ENCODE data around the gene GNS. TPM values are rescaled to one million over a fixed set of nuclear protein-coding genes. Genes with fewer than 3 reads are reported as not detected.
A peak's percentile ranks its signal among the peaks of the same experiment; 100 is the strongest.

Gene GNS
- total RNA-seq, 2 experiments from 2014 or later, result 21.2 to 23.1 TPM

DNA sequence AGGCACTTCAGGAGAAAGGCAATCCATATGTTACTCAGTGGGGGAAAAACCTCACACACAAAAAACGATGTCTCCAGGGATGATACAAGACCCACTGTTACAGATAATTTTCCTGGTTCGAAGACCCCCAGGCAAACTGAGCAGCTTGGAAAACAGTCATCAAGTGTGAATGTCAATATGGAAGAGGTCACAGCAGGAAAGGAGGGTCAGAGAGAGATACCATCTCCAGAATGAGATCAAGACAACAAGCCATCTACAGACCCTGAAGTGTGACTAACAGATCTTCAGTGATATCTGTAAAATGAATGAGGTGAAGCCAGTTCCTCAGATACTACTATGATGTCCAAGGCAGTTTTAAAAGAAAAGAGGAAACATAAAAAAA lies 28.6 kb downstream of the GNS start:
- intact Hi-C loops (cut with micrococcal nuclease), result no loop called here
- H3K4me1 Mint-ChIP-seq (ENCODE audit: low read depth), result peaks cover 17% of the 10 kb centered on the region
- no peaks in the 10 kb centered on the region for H3K9me3 Mint-ChIP-seq
- H3K27me3 Mint-ChIP-seq, result no peaks in the 10 kb centered on the region
- H3K4me3 Mint-ChIP-seq, result no peak overlapping the region
- ChIA-PET CTCF (interaction anchor here (0.6 to 1.3 kb wide), 2 partner anchors 14 to 77 kb away, joined by 3 to 4 read pairs; no protein-coding TSS in a partner anchor), POLR2A (interaction anchor here (1.0 kb wide), 1 partner anchor 112 kb away, joined by 3 read pairs; no protein-coding TSS in a partner anchor)
- peak overlapping the region; percentile 84 for H3K27ac Mint-ChIP-seq
- H3K36me3 Mint-ChIP-seq, result peaks cover 14% of the 10 kb centered on the region
- DNase-seq, result no peak

DNA sequence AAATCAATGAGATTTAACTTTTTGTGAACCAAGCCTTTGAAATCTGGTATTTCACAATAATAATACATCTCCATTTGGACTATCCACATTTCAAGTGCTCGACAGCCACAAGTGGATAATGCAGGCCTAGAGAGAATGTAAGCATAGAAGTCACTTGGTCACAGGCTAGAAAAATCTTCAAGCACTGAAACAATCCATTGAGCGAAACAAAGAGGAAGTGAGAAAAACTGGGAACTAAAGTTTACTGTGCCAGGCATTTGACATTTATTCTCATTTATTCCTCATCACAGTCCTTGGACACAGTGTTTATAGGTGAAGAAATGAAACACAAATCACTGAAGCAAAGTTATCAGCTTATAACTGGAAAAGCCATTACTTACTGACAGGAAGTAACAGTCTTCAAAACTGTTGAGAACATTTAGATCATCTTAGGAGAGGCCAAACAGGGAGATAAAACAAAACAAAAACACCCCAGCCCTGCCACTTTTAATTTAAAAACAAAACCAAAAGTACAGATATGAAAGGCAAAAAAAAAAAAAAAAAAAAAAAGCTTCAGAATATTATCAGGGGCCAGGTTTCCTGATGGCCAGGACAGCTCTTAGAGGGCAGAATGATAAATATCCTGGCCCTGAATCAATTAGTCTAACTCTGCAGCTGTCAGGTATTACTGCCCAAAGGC lies 29.2 kb downstream of the GNS start:
- Mint-ChIP-seq H3K4me1 (ENCODE audit: low read depth) (peaks cover 17% of the 10 kb centered on the region), H3K9me3 (no peaks in the 10 kb centered on the region), H3K27ac (peak overlapping the region; percentile 84), H3K27me3 (no peaks in the 10 kb centered on the region), H3K4me3 (no peak overlapping the region), H3K36me3 (peaks cover 13% of the 10 kb centered on the region)
- POLR2A ChIA-PET, result interaction anchor here (1.0 kb wide), 1 partner anchor 112 kb away, joined by 3 read pairs; no protein-coding TSS in a partner anchor
- DNase-seq, result no peak
- intact Hi-C loops (cut with micrococcal nuclease), result no loop called here
- CTCF ChIA-PET, result interaction anchor here (0.6 to 1.3 kb wide), 2 partner anchors 14 to 77 kb away, joined by 3 to 4 read pairs; no protein-coding TSS in a partner anchor

DNA sequence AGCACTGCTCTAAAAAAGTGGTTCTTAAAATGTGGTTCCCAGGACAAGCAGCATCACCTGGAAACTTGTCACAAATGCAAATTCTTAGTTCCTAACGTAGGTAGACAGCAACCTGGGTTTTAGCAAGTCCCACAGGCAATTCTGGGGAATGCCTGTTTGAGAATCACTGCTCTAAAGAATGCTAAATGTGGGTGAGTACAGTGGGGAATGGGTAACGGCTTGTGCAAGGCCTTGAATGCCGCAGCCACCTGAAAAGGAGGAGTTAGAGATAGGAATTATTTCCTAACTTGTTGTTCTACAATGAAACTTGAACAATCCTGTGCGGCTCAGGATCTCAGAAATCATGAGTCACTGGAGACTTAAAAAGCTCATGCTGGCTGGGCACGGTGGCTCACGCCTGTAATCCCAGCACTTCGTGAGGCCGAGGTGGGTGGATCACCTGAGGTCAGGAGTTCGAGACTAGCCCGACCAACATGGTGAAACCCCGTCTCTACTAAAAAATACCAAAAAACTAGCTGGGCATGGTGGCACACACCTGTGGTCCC lies 34.9 kb downstream of the GNS start:
- Mint-ChIP-seq H3K4me1 (ENCODE audit: low read depth) (peaks cover 5% of the 10 kb centered on the region), H3K36me3 (peaks cover 30% of the 10 kb centered on the region), H3K4me3 (no peak overlapping the region), H3K27me3 (no peaks in the 10 kb centered on the region), H3K27ac (no peak overlapping the region), H3K9me3 (no peaks in the 10 kb centered on the region)
- ChIA-PET CTCF (no interaction called here), POLR2A (no interaction called here)
- no peak for DNase-seq
- intact Hi-C loops (cut with micrococcal nuclease), result no loop called here

DNA sequence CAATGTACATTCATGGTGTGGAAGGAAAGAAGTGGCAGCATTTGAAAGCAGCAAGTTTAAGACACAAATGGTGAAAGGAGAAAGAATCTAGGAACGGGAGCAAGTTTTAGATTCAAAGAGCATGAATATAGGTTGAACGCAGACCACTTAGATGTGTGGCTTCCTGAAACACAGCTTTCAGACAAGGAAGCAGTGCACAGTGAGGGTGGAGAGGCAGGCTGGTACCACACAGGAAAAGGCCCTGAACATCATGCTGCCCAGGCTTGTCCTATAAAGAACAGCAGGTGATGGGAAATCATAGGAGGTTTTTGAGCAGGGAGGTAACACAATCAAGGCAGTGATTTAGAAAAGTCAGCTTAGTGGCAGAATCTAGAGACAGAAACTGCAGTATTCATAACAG lies 35.6 kb downstream of the GNS start:
- no peak overlapping the region for H3K4me3 Mint-ChIP-seq
- no peak overlapping the region for H3K27ac Mint-ChIP-seq
- no peaks in the 10 kb centered on the region for H3K27me3 Mint-ChIP-seq
- H3K36me3 Mint-ChIP-seq, result peaks cover 33% of the 10 kb centered on the region
- intact Hi-C loops (cut with micrococcal nuclease), result no loop called here
- CTCF ChIA-PET, result no interaction called here
- peaks cover 5% of the 10 kb centered on the region for H3K4me1 Mint-ChIP-seq (ENCODE audit: low read depth)
- POLR2A ChIA-PET, result no interaction called here
- DNase-seq, result no peak
- no peaks in the 10 kb centered on the region for H3K9me3 Mint-ChIP-seq

GRCh38 chr12:64722835-64723234 lies 36.4 kb downstream of the GNS start:
- no peak overlapping the region for H3K27ac Mint-ChIP-seq
- intact Hi-C loops (cut with micrococcal nuclease), result no loop called here
- ChIA-PET CTCF (no interaction called here), POLR2A (no interaction called here)
- no peaks in the 10 kb centered on the region for H3K27me3 Mint-ChIP-seq
- H3K36me3 Mint-ChIP-seq, result peaks cover 30% of the 10 kb centered on the region
- H3K4me1 Mint-ChIP-seq (ENCODE audit: low read depth), result peaks cover 5% of the 10 kb centered on the region
- no peaks in the 10 kb centered on the region for H3K9me3 Mint-ChIP-seq
- H3K4me3 Mint-ChIP-seq, result no peak overlapping the region
- DNase-seq, result no peak

GRCh38 chr12:64720884-64721283 lies 38.3 kb downstream of the GNS start:
- CTCF ChIA-PET, result interaction anchor here (1.0 kb wide), 1 partner anchor 171 kb away, joined by 3 read pairs; no protein-coding TSS in a partner anchor
- peaks cover 6% of the 10 kb centered on the region for H3K4me1 Mint-ChIP-seq (ENCODE audit: low read depth)
- DNase-seq, result no peak

DNA sequence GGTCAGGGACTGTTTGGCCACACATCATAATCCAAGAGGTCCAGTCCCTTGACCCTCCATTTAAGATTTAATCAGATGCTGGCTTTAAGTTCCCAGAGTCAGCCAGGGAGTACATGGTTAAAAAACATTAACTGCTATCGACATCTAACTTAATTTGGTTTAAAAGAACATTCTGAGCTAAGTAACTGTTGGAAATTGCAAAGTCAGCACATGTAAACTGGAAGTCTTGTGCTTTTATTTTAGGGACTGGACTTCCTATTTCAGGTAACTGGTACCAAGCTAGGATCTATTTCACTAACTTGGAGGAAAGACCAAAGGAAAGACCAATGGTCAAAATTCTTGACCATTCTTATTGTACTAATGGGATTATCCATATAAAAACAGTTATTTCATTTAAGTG lies 40.6 kb downstream of the GNS start:
- Mint-ChIP-seq H3K27me3 (no peaks in the 10 kb centered on the region), H3K4me1 (ENCODE audit: low read depth) (peaks cover 20% of the 10 kb centered on the region), H3K27ac (no peak overlapping the region), H3K36me3 (peaks cover 44% of the 10 kb centered on the region), H3K9me3 (no peaks in the 10 kb centered on the region), H3K4me3 (no peak overlapping the region)
- intact Hi-C loops (cut with micrococcal nuclease), result no loop called here
- POLR2A ChIA-PET, result no interaction called here
- CTCF ChIA-PET, result interaction anchor here (1.1 to 1.9 kb wide), 2 partner anchors 20 to 169 kb away, joined by 4 to 10 read pairs; no protein-coding TSS in a partner anchor
- DNase-seq, result no peak

More at GRCh38 chr12:64720884-64721283, 38.3 kb downstream of the GNS start:
- intact Hi-C loops (cut with micrococcal nuclease), result no loop called here
- POLR2A ChIA-PET, result no interaction called here
- Mint-ChIP-seq H3K27me3 (no peaks in the 10 kb centered on the region), H3K36me3 (peaks cover 32% of the 10 kb centered on the region), H3K4me3 (no peak overlapping the region), H3K9me3 (no peaks in the 10 kb centered on the region), H3K27ac (no peak overlapping the region)

- Mint-ChIP-seq H3K27ac (no peak overlapping the region), H3K27me3 (no peaks in the 10 kb centered on the region)
- CTCF ChIA-PET, result interaction anchor here (1.4 to 1.8 kb wide), 2 partner anchors 29 to 168 kb away, joined by 3 to 6 read pairs; no protein-coding TSS in a partner anchor
These were observed 42.3 kb downstream of the GNS start for GRCh38 chr12:64716839-64717455.

DNA sequence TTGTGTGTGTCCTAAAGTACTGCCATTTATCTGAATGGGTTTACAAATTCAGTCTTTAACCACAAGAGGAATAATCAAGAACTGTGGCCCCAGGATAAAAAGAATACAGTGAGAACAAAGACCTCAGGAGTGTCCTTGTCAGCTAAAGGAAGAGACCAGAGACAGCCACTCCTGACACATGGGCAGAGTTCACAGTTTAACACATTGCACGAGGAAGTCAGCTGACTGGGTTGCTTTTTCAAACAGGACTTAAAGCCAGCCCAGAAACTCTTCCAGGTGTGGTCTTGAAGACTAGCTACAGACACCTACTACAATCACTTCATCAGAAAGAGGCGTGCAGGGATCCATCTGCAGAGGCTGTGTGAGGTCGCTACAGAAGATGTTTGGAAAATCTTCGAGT lies 42.8 kb downstream of the GNS start:
- Mint-ChIP-seq H3K9me3 (no peaks in the 10 kb centered on the region), H3K4me1 (ENCODE audit: low read depth) (peaks cover 24% of the 10 kb centered on the region), H3K36me3 (peaks cover 34% of the 10 kb centered on the region), H3K27ac (no peak overlapping the region), H3K4me3 (no peak overlapping the region), H3K27me3 (no peaks in the 10 kb centered on the region)
- ChIA-PET CTCF (interaction anchor here (1.4 to 1.8 kb wide), 2 partner anchors 30 to 167 kb away, joined by 3 to 6 read pairs; no protein-coding TSS in a partner anchor), POLR2A (no interaction called here)
- intact Hi-C loops (cut with micrococcal nuclease), result no loop called here
- DNase-seq, result no peak

More at GRCh38 chr12:64716839-64717455, 42.3 kb downstream of the GNS start:
- peaks cover 35% of the 10 kb centered on the region for H3K36me3 Mint-ChIP-seq
- no peaks in the 10 kb centered on the region for H3K9me3 Mint-ChIP-seq
- intact Hi-C loops (cut with micrococcal nuclease), result no loop called here
- DNase-seq, result no peak
- no peak overlapping the region for H3K4me3 Mint-ChIP-seq
- peaks cover 24% of the 10 kb centered on the region for H3K4me1 Mint-ChIP-seq (ENCODE audit: low read depth)
- POLR2A ChIA-PET, result no interaction called here

DNA sequence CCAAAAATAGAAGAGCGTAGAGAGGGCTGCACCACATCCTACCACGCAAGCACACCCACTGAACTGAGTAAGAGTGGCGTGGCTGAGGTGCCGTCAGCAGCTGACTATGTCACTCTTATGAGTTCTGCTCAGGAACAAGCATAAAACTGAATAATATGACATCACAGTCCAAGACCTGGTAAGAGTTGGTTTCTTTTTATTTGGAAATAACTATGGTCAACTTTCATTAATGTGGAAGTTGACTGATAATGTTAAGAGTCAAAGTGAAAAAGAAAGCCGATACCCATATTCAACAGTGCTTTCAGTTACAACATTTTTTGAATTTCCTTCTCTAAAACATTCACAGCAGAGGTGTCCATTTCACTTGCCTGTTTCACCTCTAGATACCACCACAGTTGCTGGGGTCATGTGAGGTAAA lies 44.6 kb downstream of the GNS start:
- Mint-ChIP-seq H3K27ac (peak overlapping the region; percentile 66), H3K4me1 (ENCODE audit: low read depth) (peaks cover 24% of the 10 kb centered on the region), H3K9me3 (no peaks in the 10 kb centered on the region), H3K36me3 (peaks cover 32% of the 10 kb centered on the region), H3K4me3 (no peak overlapping the region), H3K27me3 (no peaks in the 10 kb centered on the region)
- CTCF ChIA-PET, result interaction anchor here (1.0 to 1.1 kb wide), 2 partner anchors 17 to 165 kb away, joined by 3 to 5 read pairs; no protein-coding TSS in a partner anchor
- peak; percentile 54 for DNase-seq
- POLR2A ChIA-PET, result no interaction called here
- intact Hi-C loops (cut with micrococcal nuclease), result no loop called here

DNA sequence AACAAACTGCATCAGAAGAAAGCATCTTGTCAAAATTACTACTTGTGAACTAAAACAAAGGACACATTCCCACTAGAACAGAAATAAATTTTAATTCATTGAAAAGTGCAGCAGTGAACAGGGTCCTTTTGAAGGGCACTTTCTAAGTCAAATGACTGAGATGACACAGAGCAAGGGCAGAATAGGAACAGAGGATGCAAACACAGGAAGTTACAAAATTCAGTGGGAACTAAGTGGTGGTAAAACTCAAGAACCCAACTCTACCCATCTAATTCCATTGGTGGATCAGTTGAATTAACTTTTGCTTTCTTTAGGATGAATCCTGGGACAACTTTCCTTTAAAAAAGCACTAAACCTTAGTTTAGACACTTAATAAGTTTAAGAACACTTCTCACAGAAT lies 45.8 kb downstream of the GNS start:
- no peak overlapping the region for H3K27ac Mint-ChIP-seq
- DNase-seq, result no peak
- peaks cover 32% of the 10 kb centered on the region for H3K36me3 Mint-ChIP-seq
- peaks cover 24% of the 10 kb centered on the region for H3K4me1 Mint-ChIP-seq (ENCODE audit: low read depth)
- no peaks in the 10 kb centered on the region for H3K27me3 Mint-ChIP-seq
- ChIA-PET POLR2A (no interaction called here), CTCF (interaction anchor here (7.0 kb wide), 1 partner anchor 16 kb away, joined by 28 read pairs; no protein-coding TSS in a partner anchor)
- no peaks in the 10 kb centered on the region for H3K9me3 Mint-ChIP-seq
- H3K4me3 Mint-ChIP-seq, result no peak overlapping the region
- intact Hi-C loops (cut with micrococcal nuclease), result no loop called here

DNA sequence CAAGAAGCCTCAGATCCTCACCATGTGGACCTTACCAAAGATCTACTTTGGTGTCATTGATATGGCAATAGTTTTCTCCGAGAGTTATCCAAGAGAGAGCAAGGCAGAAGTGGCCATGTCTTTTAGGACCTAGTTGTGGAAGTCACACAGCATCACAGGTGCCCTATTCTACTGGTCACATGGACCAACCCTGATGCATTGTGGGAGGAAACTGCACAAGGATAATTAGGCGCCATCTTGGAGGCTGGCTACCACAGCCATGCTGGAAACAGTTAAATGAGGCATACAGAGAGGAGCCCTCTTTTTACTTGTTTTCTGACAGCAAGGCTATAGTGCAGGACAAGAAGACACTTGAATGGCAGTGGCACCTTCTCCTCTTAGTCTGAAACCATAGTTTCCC lies 49.8 kb downstream of the GNS start:
- Mint-ChIP-seq H3K4me3 (no peak overlapping the region), H3K4me1 (ENCODE audit: low read depth) (peaks cover 14% of the 10 kb centered on the region), H3K9me3 (no peaks in the 10 kb centered on the region), H3K27me3 (no peaks in the 10 kb centered on the region), H3K27ac (no peak overlapping the region), H3K36me3 (peaks cover 11% of the 10 kb centered on the region)
- DNase-seq, result no peak
- POLR2A ChIA-PET, result no interaction called here
- intact Hi-C loops (cut with micrococcal nuclease), result no loop called here
- CTCF ChIA-PET, result interaction anchor here (7.0 kb wide), 1 partner anchor 12 kb away, joined by 28 read pairs; no protein-coding TSS in a partner anchor

Measured in activated CD4-positive, alpha-beta memory T cell treated with anti-CD3 and anti-CD28 coated beads for 36 hours (primary cell).